Measurements from ENCODE around the gene AQP10. TPM values are rescaled to one million over a fixed set of nuclear protein-coding genes. Genes with fewer than 3 reads are reported as not detected.
"Not testable (repeated sequence)": the region's sequence is repeated elsewhere in the genome, so short reads cannot be mapped to it uniquely, and the experiment has no call there.

Gene AQP10
- total and polyA plus RNA-seq, 4 donors = 0.28 to 1.4 (median 0.48) TPM

DNA sequence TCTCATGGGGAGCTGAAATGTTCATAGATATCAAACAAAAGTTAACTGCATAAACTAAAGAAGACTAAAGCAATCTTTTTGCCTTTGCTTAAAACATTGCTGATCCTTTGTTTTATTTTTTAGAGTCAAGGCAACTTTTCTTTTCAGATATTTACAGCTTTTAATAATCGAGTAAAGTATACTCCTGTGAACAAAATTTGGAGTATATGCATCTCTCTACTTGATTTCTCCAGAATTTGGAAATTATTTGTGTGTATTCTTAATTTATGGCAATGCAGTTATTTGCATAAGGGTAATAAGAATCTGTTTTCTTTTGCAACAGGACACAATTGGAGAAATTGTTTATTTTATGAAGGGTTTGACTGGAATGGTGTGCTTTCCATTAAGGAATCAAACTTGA, 4.2 kb upstream of the AQP10 start:
- no peaks in the 10 kb centered on the region for H3K36me3 ChIP-seq (ENCODE audit: control insufficient read depth in 4 of 4, insufficient read depth in 4 of 4, low read length in 4 of 4)
- H3K27me3 ChIP-seq (ENCODE audit: control insufficient read depth in 3 of 3, insufficient read depth in 3 of 3, low read length in 2 of 3) = no peaks in the 10 kb centered on the region
- 40 to 91% methylated on average over 1 of the region's 1 CpG for WGBS, 2 donors
- TF ChIP-seq, protein P1, sequence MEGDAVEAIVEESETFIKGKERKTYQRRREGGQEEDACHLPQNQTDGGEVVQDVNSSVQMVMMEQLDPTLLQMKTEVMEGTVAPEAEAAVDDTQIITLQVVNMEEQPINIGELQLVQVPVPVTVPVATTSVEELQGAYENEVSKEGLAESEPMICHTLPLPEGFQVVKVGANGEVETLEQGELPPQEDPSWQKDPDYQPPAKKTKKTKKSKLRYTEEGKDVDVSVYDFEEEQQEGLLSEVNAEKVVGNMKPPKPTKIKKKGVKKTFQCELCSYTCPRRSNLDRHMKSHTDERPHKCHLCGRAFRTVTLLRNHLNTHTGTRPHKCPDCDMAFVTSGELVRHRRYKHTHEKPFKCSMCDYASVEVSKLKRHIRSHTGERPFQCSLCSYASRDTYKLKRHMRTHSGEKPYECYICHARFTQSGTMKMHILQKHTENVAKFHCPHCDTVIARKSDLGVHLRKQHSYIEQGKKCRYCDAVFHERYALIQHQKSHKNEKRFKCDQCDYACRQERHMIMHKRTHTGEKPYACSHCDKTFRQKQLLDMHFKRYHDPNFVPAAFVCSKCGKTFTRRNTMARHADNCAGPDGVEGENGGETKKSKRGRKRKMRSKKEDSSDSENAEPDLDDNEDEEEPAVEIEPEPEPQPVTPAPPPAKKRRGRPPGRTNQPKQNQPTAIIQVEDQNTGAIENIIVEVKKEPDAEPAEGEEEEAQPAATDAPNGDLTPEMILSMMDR (IDR thresholded peaks at IDR 0.05; ENCODE audit: control extremely low read depth, extremely low read depth) = no peak
- ATAC-seq (ENCODE audit: insufficient read depth, low FRiP score) (no peak), DNase-seq (no peak)
- no peak overlapping the region for H3K9ac ChIP-seq (ENCODE audit: insufficient read depth in 1 of 2, low read length in 2 of 2)
- no peaks in the 10 kb centered on the region for H3K9me3 ChIP-seq (ENCODE audit: control insufficient read depth in 4 of 4, insufficient read depth in 3 of 4, low read length in 3 of 4)
- no peak overlapping the region for H3K27ac ChIP-seq (ENCODE audit: low read depth in 1 of 2, low read length in 1 of 2)
- no peak overlapping the region for H3K4me3 ChIP-seq
- no peaks in the 10 kb centered on the region for H3K4me1 ChIP-seq (ENCODE audit: control insufficient read depth in 5 of 5, insufficient read depth in 5 of 5, low read length in 5 of 5)

DNA sequence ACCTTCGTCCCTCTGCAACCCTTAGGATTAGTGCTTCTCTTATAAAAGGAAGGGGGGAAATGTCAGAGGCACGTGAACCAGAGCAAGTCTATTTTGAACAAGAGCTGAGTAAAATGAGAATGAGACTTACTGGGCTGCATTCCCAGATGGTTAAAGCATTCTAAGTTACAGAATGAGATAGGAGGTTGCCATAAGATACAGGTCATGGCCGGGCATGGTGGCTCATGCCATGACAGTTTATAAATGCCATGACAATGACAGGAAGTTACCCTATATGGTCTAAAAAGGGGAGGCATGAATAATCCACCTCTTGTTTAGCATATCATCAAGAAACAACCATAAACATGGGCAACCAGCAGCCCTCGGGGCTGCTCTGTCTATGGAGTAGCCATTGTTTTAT, 2.5 kb upstream of the AQP10 start:
- Histone ChIP-seq H3K36me3 (ENCODE audit: control insufficient read depth in 4 of 4, insufficient read depth in 4 of 4, low read length in 4 of 4) (no peaks in the 10 kb centered on the region), H3K27me3 (ENCODE audit: control insufficient read depth in 3 of 3, insufficient read depth in 3 of 3, low read length in 2 of 3) (no peaks in the 10 kb centered on the region), H3K9me3 (ENCODE audit: control insufficient read depth in 4 of 4, insufficient read depth in 3 of 4, low read length in 3 of 4) (no peaks in the 10 kb centered on the region), H3K4me3 (no peak overlapping the region), H3K9ac (ENCODE audit: insufficient read depth in 1 of 2, low read length in 2 of 2) (no peak overlapping the region), H3K27ac (ENCODE audit: low read depth in 1 of 2, low read length in 1 of 2) (no peak overlapping the region), H3K4me1 (ENCODE audit: control insufficient read depth in 5 of 5, insufficient read depth in 5 of 5, low read length in 5 of 5) (no peaks in the 10 kb centered on the region)
- DNase-seq (no peak), ATAC-seq (ENCODE audit: insufficient read depth, low FRiP score) (no peak)
- TF ChIP-seq, protein P1 (IDR thresholded peaks at IDR 0.05; ENCODE audit: control extremely low read depth, extremely low read depth) = no peak
- 78 to 85% methylated on average over 4 of the region's 4 CpGs for WGBS, 2 donors

DNA sequence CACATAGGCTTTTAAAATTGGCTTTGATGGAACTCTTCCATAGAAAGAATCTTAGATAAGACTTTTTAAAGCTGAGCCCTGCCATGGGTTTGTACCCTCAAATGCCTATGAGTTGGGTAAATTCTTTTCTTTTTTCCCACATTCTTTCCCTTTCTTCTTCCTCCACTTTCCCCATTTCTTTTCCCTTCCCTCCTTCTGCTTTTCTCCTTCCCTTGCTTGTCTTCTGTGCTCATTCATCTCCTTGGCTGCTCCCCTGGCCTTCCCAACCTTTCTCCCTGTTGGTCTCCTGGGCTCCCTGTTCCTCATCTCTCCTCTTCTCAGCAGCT, 679 bp downstream of the AQP10 start:
- ATAC-seq (ENCODE audit: insufficient read depth, low FRiP score); H3K4me3 ChIP-seq: not testable (repeated sequence)

DNA sequence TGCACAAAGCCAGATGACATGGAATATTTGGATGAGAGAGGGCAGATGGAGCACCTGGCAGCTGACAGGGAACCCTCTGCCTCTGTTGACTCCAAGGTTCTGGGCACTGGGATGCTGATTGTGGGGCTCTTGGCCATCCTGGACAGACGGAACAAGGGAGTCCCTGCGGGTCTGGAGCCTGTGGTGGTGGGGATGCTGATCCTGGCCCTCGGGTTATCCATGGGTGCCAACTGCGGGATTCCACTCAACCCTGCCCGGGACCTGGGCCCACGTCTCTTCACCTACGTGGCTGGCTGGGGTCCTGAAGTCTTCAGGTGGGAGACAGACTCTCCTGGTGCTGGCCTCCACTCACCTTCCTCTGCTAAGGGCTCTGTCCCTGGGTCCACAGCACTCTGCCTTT, 2.6 kb downstream of the AQP10 start:
- Histone ChIP-seq H3K4me3 (no peak overlapping the region), H3K27me3 (ENCODE audit: control insufficient read depth in 3 of 3, insufficient read depth in 3 of 3, low read length in 2 of 3) (no peaks in the 10 kb centered on the region), H3K9me3 (ENCODE audit: control insufficient read depth in 4 of 4, insufficient read depth in 3 of 4, low read length in 3 of 4) (no peaks in the 10 kb centered on the region), H3K36me3 (ENCODE audit: control insufficient read depth in 4 of 4, insufficient read depth in 4 of 4, low read length in 4 of 4) (no peaks in the 10 kb centered on the region), H3K4me1 (ENCODE audit: control insufficient read depth in 5 of 5, insufficient read depth in 5 of 5, low read length in 5 of 5) (peaks cover 8 to 26% (median 18%) of the 10 kb centered on the region in 5 donors), H3K27ac (ENCODE audit: low read depth in 1 of 2, low read length in 1 of 2) (no peak overlapping the region), H3K9ac (ENCODE audit: insufficient read depth in 1 of 2, low read length in 2 of 2) (no peak overlapping the region)
- TF ChIP-seq, protein P1 (IDR thresholded peaks at IDR 0.05; ENCODE audit: control extremely low read depth, extremely low read depth) = no peak
- ATAC-seq (ENCODE audit: insufficient read depth, low FRiP score) (no peak), DNase-seq (no peak)
- WGBS, 2 donors = 91 to 93% methylated on average over 7 of the region's 7 CpGs

More for the DNA sequence above, 679 bp downstream of the AQP10 start:
- not testable (repeated sequence) for DNase-seq; H3K27ac ChIP-seq (ENCODE audit: low read depth in 1 of 2, low read length in 1 of 2); H3K27me3 ChIP-seq (ENCODE audit: control insufficient read depth in 3 of 3, insufficient read depth in 3 of 3, low read length in 2 of 3); H3K9me3 ChIP-seq (ENCODE audit: control insufficient read depth in 4 of 4, insufficient read depth in 3 of 4, low read length in 3 of 4); H3K36me3 ChIP-seq (ENCODE audit: control insufficient read depth in 4 of 4, insufficient read depth in 4 of 4, low read length in 4 of 4); H3K9ac ChIP-seq (ENCODE audit: insufficient read depth in 1 of 2, low read length in 2 of 2)
- H3K4me1 ChIP-seq (ENCODE audit: control insufficient read depth in 5 of 5, insufficient read depth in 5 of 5, low read length in 5 of 5) = peaks cover 0 to 11% (median 3%) of the 10 kb centered on the region in 5 donors
